ENCODE results near the gene SIPA1L2. TPM values are rescaled to one million over a fixed set of nuclear protein-coding genes. Genes with fewer than 3 reads are reported as not detected.

The SIPA1L2 gene
- total RNA-seq, 1 donor from 2014 or later = 9.0 TPM

GRCh38 chr1:232675260-232675659, 45.3 kb upstream of the SIPA1L2 start:
- DNase-seq (ENCODE audit: low spot score) = no peak
- no peaks in the 10 kb centered on the region for H3K27me3 Mint-ChIP-seq (ENCODE audit: low read depth)
- H3K27ac Mint-ChIP-seq (ENCODE audit: unreplicated experiment) = no peak overlapping the region
- no peaks in the 10 kb centered on the region for H3K36me3 Mint-ChIP-seq (ENCODE audit: low read depth)
- H3K9me3 Mint-ChIP-seq (ENCODE audit: low read depth) = peaks cover 5% of the 10 kb centered on the region
- TF ChIP-seq CTCF (IDR thresholded peaks at IDR 0.05) = no peak
- H3K4me1 Mint-ChIP-seq (ENCODE audit: low read depth) = peaks cover 5% of the 10 kb centered on the region
- H3K4me3 Mint-ChIP-seq (ENCODE audit: unreplicated experiment) = no peak overlapping the region

DNA sequence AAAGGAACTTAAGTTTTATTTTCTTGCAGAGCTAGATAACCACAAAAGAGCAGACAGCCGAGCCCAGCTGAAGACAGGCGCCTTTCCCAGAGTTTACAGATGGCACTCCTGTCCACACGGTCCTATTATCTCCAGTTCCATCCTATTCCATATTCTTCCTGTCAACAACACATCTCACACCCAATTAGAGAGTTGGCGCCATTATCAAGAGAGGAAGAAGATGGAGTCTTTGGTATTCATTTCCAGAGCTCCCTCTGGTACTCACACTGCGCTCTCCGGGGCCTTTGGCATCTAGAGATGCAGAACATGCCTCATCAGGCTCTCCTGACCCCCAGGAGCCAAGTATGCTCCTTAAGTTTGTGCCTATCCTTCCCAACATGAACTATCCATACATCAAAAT, 43.3 kb upstream of the SIPA1L2 start:
- H3K27me3 Mint-ChIP-seq (ENCODE audit: low read depth) = no peaks in the 10 kb centered on the region
- no peaks in the 10 kb centered on the region for H3K36me3 Mint-ChIP-seq (ENCODE audit: low read depth)
- no peaks in the 10 kb centered on the region for H3K9me3 Mint-ChIP-seq (ENCODE audit: low read depth)
- TF ChIP-seq CTCF (IDR thresholded peaks at IDR 0.05) = no peak
- H3K27ac Mint-ChIP-seq (ENCODE audit: unreplicated experiment) = no peak overlapping the region
- no peak for DNase-seq (ENCODE audit: low spot score)
- no peak overlapping the region for H3K4me3 Mint-ChIP-seq (ENCODE audit: unreplicated experiment)
- H3K4me1 Mint-ChIP-seq (ENCODE audit: low read depth) = peaks cover 8% of the 10 kb centered on the region

- no peak for TF ChIP-seq CTCF (IDR thresholded peaks at IDR 0.05)
- DNase-seq (ENCODE audit: low spot score) = no peak
- Mint-ChIP-seq H3K4me3 (ENCODE audit: unreplicated experiment) (no peak overlapping the region), H3K27me3 (ENCODE audit: low read depth) (no peaks in the 10 kb centered on the region), H3K27ac (ENCODE audit: unreplicated experiment) (no peak overlapping the region), H3K36me3 (ENCODE audit: low read depth) (no peaks in the 10 kb centered on the region), H3K9me3 (ENCODE audit: low read depth) (no peaks in the 10 kb centered on the region), H3K4me1 (ENCODE audit: low read depth) (peaks cover 8% of the 10 kb centered on the region)
Observed at GRCh38 chr1:232669981-232670747, 40.2 kb upstream of the SIPA1L2 start.

GRCh38 chr1:232667778-232668165, 37.8 kb upstream of the SIPA1L2 start:
- no peaks in the 10 kb centered on the region for H3K27me3 Mint-ChIP-seq (ENCODE audit: low read depth)
- no peaks in the 10 kb centered on the region for H3K9me3 Mint-ChIP-seq (ENCODE audit: low read depth)
- no peak for TF ChIP-seq CTCF (IDR thresholded peaks at IDR 0.05)
- H3K36me3 Mint-ChIP-seq (ENCODE audit: low read depth) = no peaks in the 10 kb centered on the region
- H3K4me3 Mint-ChIP-seq (ENCODE audit: unreplicated experiment) = no peak overlapping the region
- H3K27ac Mint-ChIP-seq (ENCODE audit: unreplicated experiment) = no peak overlapping the region
- DNase-seq (ENCODE audit: low spot score) = no peak
- peaks cover 8% of the 10 kb centered on the region for H3K4me1 Mint-ChIP-seq (ENCODE audit: low read depth)

DNA sequence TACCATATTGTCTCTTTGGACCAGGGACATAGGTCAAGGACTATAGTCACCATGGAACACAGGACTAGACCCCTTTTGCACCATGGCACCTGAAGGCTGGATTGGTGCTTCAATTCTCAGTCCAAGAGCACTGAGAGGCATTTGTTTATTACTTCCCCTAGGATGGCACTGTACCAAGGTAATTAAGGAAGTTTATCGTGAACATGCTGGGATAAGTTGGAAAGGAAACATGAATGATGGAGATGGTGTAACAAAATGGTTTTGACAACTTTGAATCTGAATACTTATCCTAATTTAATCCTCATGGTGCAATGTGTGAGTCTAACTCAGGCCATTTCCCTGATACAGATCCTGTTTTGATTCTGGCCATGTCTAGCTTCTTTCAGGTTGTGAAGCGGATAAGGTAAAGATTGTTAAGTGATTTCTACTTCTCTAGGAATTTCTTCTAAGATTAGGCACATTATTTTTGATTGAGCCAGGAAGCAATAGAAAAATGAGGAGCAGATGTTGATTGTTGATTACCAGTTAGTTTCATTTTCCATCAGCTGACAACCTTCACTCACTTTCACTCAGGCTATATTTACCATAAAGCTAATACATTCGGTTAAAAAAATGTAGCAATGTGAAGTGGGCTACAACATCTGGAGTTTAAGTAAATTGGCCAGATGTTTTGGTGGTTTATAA, 37.3 kb upstream of the SIPA1L2 start:
- Mint-ChIP-seq H3K27ac (ENCODE audit: unreplicated experiment) (no peak overlapping the region), H3K36me3 (ENCODE audit: low read depth) (no peaks in the 10 kb centered on the region), H3K4me1 (ENCODE audit: low read depth) (peaks cover 8% of the 10 kb centered on the region), H3K27me3 (ENCODE audit: low read depth) (no peaks in the 10 kb centered on the region), H3K9me3 (ENCODE audit: low read depth) (no peaks in the 10 kb centered on the region), H3K4me3 (ENCODE audit: unreplicated experiment) (no peak overlapping the region)
- no peak for TF ChIP-seq CTCF (IDR thresholded peaks at IDR 0.05)
- no peak for DNase-seq (ENCODE audit: low spot score)

Measured in chondrocyte (in vitro differentiated cells).